GM12872 (cell line): Measurements from ENCODE around the gene PCSK2.

ENCODE experiments used
- TF ChIP-seq, protein P1 (sequence below): IDR thresholded peaks from 3 replicates; pipeline ENCODE4 v1.5.1; 2011; ENCODE audit warnings: low read depth, mild to moderate bottlenecking, low read length, moderate library complexity; ENCODE audit not compliant: insufficient read depth

Gene PCSK2

DNA sequence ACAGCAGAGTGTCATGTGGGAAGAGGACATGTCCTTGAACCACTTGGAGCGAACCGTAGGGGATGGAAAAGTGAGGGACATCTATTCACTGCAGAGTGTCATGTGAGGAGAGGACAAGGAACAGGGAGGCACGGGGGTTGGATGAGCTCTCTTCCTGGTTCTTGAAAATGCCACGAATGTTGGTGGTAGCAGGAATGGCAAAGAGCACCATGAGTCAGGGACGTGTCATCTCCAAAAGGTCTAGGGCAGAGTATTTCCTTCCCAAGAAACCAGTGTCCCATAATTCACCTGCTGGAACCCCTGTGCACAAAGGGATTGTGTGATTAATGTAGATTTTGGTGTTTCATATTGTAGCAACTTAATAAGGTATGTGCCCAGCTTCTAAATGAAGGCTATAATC, 167.6 kb downstream of the PCSK2 start:
- TF ChIP-seq, protein P1, sequence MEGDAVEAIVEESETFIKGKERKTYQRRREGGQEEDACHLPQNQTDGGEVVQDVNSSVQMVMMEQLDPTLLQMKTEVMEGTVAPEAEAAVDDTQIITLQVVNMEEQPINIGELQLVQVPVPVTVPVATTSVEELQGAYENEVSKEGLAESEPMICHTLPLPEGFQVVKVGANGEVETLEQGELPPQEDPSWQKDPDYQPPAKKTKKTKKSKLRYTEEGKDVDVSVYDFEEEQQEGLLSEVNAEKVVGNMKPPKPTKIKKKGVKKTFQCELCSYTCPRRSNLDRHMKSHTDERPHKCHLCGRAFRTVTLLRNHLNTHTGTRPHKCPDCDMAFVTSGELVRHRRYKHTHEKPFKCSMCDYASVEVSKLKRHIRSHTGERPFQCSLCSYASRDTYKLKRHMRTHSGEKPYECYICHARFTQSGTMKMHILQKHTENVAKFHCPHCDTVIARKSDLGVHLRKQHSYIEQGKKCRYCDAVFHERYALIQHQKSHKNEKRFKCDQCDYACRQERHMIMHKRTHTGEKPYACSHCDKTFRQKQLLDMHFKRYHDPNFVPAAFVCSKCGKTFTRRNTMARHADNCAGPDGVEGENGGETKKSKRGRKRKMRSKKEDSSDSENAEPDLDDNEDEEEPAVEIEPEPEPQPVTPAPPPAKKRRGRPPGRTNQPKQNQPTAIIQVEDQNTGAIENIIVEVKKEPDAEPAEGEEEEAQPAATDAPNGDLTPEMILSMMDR = no peak

DNA sequence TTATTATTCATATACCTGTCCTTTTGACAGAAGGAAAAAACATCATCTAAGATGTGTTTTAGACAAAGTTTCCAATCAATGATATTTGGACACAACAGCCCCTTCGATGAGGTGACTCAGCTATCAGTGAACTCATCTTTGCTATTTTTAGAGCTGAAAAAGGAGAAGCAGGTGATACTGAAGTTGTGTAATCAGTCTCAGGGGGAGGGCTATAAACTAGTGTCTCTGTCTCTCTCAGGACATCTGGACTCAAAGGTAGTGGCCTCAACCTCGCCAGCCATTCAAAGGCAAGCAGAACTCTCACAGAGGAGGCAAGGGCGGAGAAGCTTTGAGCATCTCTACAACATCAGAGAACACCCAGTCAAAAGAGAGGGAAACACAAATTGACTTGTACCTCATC, 168.9 kb downstream of the PCSK2 start:
- TF ChIP-seq, protein P1 = no peak

DNA sequence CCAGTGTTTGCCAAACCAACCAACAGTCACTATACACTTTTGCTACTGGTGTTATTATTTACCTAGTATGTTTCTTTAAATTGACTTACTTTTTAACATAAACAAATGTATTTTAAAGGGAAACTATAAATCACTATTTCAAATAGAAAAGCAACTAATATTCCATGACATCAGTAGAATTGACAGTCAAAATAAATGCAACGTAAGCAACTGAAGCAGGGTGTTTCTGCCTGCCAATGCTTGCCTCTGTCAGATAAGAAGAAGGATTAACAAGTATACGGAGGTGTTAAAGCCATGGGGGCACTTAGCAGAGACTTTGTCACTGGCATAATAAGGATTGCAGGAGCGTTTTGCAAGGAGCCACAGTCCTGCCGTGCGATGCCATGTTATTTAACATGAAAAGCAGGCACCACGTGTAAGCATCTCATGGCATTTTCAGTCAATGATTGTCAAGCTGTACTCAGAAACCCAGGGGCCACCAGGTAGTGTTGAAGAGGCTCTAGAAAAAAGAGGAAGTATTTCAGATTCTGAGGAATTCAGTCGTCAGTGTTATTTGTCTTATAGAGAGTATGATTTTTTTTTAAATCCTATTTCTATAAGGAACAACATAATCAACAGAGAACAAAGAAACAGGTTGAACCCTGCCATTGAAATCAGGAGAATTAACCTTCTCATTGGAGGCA, 172.6 kb downstream of the PCSK2 start:
- TF ChIP-seq, protein P1 = no peak

DNA sequence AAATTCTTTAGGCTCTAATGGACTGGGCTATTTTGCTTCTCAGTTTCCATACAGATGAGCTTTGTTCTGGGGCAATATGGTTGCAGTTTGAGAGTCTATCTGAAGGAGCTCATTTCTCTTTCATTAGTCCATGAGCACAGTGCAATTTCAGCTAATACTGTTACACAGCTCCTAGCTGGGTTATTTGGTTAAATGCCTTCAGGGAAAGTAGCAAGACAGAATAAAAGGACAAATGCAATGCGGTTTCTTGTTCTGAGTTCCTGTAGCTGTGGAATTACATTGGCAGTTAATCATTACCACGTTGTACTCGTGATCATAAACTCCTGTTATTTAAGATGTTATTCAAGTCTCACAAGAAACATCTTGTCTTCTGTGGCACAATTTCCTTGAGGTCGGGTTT, 176.6 kb downstream of the PCSK2 start:
- TF ChIP-seq, protein P1 = no peak

DNA sequence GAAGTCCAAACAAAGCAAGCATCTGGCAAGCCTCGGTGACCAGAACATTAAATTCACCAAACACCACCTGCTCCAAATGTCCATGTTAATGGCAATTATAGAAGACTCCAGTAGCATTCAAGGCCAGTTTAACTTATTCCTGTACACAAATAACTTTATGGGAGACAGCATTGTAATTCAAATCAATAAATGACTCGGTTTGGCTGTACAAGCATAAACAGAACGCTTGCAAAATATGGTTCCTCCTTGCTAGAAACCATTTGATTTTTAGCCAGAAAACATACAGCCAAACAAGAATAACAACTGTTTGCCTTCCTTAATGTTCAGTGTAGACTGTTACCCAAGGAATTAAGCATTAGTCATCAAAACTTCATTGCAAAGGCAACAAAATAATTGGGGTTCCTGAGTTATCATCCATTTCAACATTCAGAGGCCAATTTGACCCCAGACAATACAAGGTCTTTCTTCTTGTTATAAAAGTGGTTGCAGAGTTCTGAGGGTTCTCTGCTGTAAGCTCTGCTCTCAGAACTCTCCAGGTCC, 179.3 kb downstream of the PCSK2 start:
- TF ChIP-seq, protein P1 = no peak

DNA sequence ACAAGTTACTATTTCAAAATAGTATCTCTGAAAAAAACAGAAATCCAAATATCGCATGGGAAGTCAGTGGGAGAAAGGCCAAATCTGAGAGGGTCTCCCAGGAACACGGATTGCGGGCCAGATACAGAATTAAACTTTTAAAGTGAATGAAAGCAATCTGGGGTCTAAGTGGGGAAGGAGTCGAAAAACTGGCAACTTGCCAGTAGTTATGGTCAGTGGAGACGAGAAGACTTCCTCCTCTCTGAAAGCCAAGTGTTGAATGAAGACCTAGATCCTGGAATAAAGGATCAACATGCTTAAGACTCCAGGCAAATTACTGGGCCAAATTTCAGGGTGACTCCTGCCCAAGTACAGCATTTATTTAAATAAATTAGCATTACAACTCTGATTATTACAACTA, 180.7 kb downstream of the PCSK2 start:
- TF ChIP-seq, protein P1 = no peak

DNA sequence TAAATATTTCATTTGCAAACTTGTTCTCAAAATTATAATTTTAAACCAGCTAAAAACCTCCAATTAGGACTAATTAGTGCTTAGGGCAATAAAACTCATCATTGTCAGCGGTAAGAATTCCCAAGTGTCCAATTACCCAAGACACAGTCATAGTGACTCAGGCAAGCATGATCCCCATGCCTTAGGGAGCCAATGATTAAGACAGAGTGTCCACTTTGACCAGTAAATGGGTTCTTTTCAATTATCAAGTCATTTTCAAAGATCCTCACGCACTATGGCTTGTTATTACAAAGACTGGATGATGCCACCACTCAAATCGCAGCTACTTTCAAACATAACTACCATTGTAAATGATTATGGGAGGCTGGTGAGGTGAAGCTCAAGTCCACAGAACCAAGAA, 190.4 kb downstream of the PCSK2 start:
- TF ChIP-seq, protein P1 = no peak
